Effector CD8-positive, alpha-beta T cell (primary cell): ENCODE results near the gene ST3GAL3.

Experiments used
- DNase-seq: peaks from one replicate; lab custom pipeline; 2025; lab: John Stamatoyannopoulos, UW

The ST3GAL3 gene

DNA sequence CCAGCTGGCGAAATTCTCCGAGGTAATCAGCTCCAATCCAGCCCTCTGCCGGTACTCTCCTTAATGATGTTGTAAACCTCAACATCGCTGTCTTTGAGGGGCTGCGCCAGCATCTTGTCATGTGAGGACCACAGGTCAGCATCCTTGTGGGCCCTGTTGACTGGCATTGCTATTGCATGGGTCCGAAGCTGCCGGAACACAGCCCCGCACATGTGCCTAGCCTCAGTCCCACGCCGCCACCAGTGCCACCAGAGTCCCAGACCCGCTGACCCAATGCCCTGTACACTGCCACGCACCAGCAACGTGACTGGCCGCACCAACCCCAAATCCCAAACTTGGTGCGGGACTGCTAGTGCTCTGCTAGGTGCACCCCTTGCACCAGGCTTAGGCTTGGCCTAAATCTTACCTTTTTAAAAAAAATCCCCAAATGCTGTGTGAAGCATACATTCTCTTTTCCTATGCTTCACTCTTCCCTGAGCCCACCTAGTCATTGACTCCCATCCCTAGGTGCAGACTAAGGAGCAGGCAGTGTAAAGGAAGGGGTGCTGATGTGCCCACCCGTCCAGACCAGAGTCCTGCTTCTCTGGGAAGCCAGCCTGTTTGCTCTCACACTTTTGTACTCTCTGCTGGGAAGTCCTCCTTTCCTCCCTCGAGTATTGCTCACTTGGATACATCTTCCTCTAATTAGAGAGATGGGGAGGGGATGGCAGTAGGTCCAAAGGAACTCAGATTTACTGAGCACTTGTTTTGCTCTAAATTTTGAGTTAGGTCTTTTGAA is 144.4 kb downstream of the ST3GAL3 start:
- no peak for DNase-seq

DNA sequence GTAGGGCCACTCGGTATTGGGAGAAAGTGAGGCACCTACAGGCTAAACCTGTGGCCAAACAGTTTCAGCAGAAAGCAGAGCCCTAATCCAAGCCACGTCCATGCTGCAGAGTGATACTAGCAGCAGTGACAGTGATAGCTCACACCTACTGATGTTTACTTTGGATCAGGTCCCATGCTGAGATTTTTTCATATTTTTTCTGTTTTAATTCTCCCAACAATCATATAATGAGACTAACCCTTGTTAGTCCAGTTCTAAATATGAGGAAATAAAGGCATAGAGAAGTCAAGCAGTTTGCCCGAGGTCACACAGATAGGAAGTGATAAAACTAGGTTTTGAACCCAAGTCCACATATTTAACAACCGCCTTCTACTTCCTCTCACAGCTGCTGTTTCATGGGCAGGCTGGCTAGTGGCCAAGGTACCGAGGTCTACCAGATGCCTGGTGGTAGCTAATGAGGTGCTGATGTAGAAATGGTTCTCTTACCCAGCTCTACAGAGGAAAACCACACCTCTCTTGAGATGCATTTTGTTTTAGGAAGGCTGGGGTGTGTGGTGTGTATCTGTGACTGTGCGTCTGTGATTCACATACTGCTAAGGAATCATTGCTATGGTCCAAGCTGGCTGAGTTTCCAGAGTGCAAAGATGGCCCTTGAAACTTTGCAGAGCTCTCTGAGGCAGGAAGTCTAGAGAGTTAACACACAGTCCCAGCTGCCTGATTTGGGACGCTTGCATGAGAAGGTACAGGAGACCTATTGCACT is 146.0 kb downstream of the ST3GAL3 start:
- DNase-seq = no peak

DNA sequence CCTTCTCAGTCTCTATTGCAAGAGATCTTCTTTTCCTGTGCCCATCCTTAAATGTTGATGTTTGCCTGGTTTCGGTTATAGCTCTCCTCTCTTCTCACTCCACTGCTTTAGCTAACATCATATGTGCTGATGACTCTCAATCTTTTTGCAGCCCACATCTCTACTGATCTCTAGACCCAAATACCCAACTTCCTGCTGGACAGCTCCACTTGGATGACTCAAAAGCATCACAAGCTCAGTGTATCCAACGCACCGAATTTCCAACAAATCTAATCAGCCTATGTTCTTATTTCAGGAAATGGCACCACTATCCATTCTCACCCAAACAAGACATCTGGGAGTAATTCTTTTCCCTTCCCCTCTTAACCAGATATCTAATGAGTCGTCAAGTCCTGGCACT is 147.1 kb downstream of the ST3GAL3 start:
- no peak for DNase-seq

DNA sequence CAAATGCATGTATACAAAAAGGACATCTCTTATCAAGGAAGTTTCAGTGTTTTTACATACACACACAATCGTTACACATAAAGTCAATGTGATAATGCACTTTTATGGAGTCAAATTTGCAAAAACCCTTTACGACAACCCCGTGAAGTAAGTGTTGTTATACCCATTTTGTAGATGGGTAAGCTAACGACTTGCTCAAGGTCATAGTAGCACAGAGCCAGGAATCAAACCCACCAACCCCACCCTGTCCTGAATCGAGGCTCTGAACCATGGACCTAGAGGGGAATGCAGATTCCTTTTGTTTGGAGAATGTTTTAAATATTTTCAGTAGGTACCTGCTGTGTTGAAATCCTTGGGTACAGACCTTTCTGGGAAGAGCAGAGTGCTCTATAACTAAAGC is 148.9 kb downstream of the ST3GAL3 start:
- DNase-seq = no peak

DNA sequence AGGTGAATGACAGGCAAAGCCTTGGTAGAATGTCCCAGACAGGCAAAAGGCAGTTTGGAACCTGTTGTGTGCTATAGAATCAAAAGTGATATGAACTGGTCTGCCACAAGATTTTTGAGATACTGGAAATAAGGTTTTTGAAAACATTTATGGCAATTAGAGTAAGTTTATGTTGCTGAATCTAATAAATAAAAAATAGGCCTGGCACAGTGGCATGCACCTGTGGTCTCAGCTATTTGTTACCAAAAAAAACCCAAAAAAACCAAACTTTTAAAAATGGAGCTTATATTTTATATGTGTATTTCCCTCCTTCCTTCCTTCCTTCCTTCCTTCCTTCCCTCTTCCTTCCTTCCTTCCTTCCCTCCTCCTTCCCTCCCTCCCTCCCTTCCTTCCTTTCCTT is 149.8 kb downstream of the ST3GAL3 start:
- no peak for DNase-seq

DNA sequence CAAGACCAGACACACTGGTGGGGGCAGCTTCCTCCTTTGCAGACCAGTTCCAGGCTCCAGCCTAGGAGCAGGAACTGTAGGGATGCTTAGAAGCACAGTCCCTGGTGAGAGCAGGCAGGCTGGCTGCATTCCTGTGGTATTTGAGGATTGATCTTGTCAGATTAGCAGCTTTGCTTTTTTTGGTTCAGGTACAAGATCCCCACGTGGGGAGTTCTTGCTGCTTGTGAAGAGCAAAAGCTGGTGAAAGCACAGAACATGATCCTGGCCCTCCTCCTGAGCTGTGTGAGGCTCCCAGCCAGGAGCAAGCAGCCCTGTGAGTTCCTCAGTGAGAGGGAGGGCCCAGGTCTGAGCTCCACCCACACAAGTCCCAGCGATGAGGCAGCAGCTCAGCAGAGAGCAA is 151.0 kb downstream of the ST3GAL3 start:
- no peak for DNase-seq

DNA sequence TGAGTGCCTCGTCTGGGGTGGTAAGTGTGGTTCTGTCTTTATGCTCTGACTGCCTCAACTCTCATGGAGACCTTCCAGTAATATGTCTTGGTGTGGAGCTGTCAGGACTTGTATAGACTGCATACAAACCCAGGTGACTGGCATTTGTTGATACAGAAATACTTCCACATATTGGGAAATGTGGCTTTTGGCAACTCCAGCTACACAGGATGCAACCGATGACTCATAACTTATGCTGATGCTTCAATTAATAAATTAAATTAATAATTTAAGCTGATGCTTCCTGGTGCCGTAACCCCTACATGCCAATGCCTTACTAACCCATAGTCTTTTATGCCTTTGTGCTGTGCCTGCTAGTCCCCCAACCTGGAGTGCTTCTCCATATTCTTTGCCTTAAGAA is 154.0 kb downstream of the ST3GAL3 start:
- DNase-seq = no peak

DNA sequence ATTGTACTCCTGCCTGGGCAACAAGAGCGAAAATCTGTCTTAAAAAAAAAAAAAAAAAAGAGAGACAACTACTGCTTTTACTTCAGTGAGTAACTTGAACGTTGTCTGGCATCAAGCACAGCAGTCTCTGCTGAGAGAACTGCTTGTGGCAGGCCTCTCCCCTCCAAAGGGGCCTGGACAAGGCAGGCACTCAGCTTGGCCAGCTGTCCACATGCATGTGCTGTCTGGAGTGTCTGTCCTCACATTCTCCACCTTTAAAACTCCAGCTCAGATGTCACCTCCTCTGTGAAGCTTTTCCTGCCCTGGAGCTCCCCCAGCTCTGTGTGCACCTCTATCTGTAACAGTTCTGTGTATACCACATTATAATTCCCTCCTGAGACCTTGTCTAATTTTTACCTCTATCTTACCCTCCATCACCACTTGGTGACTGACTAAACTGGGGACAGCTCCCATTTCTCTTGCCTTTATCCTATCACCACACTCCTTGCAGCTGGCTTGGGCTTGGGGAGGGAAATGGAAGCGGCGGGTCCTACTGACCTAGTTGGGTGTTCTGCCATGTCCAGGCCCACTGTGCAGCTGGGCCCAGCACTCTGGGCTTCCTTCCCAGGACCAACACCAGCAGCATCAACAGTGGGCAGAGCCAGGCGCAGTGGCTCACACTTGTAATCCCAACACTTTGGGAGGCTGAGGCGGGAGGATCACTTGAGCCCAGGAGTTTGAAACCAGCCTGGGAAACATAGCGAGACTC is 154.8 kb downstream of the ST3GAL3 start:
- no peak for DNase-seq

DNA sequence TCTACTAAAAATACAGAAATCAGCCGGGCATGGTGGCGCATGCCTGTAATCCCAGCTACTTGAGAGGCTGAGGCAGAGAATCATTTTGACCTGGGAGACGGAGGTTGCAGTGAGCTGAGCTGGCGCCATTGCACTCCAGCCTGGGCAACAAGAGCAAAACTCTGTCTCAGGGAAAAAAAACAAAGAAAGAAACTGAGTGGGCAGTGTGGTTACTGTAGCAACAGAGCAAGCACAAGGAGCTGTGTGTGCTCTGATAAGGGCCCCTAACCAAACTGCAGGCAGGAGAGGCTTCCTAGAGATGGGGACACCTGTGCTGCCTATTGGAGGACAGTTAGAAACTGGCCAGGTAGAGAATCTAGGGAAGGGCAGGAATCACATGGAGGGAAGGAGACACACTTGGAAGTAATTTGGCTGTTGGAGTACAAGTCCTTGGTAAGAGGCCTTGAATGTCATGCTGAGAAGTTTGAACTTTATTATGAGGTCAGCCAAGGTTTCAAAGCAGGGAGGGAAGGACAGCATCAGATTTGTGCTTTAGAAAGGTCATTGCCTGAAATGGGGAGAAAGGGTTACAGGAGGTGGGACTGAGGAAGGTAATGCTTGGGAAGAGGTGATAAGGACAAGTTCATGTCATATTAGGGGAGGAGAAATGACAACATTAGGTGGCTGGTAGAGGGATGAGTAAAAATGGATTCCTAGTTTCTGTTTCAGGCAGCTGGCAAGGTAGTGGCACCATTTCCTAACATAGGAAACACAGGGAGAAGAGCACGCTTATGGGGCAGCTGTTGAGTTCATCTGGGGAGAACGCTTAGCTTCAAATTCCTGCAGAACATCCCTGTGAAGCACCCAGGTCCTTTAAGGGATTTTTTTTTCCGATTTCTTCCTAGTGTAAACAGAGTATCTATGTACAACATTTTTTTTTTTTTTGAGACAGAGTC is 157.0 kb downstream of the ST3GAL3 start:
- DNase-seq = no peak

DNA sequence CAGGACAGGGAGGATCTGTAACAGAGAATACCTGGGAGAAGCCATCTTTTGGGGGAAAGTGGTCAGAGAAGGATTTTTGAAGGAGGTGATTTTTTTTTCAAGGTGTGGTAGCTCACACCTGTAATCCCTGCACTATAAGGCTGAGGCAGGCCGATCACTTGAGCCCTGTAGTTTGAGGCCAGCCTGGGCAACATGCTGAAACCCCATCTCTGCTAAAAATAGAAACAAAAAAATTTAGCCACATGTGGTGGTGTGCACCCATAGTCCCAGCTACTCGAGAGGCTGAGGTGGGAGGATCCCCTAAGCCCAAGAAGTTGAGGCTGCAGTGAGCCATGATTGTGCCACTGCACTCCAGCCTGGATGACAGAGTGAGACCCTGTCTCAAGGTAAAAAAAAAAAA is 158.9 kb downstream of the ST3GAL3 start:
- no peak for DNase-seq

DNA sequence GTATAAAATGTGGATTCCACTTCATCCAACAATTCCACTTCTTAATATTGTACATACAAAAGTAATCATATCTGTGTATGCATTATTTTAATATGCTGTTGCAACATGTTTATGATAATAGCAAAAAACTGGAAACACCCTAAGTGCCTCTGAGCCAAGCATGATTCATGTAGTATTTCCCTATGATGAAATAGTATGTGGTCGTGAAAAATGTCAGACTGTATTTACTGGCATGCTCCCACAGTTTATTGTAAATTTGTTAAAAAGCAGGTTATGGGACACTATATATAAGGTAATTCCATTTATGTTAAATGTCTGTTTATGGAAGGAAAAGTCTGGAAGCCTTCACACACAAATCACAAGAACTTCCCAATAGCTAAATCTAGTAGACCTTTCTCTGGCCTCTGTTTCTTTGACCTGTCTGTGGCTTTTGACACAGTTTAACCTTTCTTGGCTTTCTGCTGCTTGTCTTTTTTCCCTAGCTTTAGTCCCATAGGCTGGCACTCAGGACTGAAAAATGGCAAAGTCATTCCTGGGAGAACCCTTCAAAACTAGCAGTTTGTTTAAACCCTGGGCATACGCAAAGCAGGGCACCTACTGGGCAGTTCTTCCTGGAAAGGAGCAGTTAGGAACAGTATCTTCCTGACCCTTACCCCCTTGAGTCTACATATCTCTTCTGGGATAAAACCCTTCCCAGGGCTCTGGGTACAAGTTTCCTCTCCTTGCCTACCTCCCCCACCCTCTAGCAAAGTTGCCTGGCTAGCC is 160.8 kb downstream of the ST3GAL3 start:
- DNase-seq = no peak

DNA sequence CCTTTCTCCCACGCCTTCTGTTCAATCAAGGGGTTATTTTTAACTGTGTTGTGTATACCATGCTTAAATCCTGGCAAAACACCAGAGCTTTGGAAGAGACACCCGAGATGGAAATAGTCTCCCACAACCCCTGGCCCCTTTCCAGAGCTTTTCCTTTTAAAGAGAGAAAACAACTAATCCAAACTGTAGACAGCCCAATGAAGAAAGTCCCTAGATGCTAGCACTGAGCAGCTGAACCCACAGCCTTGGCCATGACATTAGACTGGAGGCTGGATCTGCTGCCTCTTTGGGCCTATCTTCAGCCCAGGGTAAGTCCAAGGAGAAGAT is 161.4 kb downstream of the ST3GAL3 start:
- no peak for DNase-seq

DNA sequence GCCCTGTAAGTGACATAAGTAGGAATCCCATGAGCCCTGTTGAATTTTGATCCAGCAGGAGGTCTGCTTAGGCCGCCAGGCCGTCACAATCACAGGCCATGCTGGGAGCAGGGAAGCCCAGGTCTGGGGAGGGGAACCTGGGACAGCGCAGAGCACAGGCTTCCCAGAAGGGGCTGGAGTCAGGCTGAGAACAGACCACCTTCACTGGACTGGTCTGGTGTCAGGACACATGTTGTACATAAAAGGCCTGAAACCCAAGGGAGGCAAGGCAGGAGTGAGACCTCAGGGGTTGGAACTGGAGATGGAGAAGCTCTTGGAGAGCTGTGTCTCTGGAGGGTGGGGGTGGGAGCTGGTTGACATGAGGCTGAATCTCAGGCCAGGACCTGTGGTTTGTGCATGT is 163.0 kb downstream of the ST3GAL3 start:
- no peak for DNase-seq

DNA sequence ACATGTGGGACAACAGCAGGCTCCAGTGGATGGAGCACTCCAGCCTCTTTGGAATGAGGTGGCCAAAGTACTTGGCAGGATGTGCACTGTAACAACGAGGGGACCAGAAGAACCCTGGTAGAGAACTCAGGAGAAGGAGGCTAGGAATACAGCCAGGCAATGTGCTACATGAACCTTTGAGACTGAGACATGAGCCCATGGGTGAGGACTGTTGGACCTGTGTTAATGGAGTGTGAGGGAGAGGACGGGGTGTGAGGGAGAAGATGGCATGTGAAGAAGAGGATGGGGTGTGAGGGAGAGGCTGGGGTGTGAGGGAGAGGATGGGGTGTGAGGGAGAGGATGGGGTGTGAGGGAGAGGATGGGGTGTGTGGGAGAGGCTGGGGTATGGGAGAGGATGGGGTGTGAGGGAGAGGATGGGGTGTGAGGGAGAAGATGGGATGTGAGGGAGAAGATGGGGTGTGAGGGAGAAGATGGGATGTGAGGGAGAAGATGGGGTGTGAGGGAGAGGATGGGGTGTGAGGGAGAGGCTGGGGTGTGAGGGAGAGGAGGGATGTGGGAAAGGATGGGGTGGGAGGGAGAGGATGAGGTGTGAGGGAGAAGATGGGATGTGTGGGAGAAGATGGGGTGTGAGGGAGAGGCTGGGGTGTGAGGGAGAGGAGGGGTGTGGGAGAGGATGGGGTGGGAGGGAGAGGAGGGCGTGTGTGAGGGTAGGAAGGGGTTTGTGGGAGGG is 164.0 kb downstream of the ST3GAL3 start:
- no peak for DNase-seq

DNA sequence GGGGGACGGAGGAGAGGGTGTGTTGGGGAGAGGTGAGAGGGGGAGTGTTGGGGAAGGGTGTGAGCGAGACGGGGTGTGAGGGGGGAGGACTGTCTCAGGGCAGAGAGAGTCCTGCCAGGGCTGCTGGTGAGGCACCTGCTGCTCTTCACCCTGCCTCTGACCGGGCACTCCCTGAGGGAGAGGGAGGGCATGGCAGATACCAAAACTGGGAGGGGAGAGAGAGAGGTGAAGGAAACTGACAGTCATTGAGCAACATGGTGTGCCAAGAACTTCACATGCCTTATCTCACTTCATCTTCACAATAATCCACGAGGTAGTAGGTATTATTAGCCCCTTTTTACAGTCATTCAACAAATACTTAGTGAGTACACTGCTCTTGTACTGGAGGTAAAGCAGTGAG is 164.9 kb downstream of the ST3GAL3 start:
- no peak for DNase-seq

DNA sequence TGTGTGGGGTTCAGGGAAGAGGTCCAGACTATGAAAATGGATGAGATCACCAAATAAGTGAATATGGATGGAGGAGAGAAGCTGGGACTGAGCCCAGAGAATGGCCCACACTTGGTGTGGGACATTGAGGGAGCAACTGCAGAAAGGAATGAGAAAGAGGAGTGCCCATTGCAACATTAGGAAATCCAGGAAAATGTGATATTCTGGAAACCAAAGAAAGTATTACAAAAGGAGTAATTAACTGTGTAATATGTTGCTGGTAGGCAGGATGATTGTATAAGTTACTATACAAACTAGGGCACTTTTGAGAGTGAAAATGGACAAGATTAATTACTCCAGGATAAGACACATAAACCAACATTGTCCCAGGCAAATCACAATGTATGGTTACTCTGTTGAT is 166.5 kb downstream of the ST3GAL3 start:
- DNase-seq = no peak

DNA sequence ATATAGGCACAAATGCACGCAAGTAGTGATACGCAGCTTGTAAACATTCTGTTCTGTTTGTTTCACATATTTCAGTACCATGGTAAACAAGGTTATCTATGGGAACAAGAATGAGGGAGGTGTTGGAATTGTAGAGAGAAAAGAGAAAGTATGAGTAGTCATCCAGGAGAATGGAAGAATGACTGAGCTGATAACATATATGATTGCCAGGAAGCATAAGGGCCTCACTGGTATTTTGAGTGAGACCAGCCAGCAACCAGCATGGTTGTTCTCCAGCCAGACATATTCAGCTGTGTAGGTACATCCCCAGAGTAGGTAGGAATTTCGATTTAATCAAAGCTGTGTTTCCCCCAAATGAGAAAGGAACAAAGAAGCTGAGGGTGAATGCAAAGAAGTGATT is 167.4 kb downstream of the ST3GAL3 start:
- no peak for DNase-seq

DNA sequence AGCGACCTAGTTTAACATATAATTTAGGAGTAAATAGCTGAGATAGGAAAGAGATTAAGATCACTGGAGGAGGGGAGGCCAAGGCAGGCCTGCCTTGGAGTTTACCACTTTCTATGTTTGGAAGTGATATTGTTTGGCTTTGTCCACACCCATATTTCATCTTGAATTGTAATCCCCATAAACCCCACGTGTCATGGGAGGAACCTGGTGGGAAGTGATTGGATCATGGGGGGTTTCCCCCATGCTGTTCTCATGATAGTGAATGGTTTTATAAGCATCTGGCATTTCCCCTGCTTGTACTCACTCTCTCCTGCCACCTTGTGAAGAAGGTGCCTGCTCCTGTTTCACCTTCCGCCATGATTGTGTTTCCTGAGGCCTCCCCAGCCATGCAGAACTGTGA is 168.0 kb downstream of the ST3GAL3 start:
- no peak for DNase-seq

DNA sequence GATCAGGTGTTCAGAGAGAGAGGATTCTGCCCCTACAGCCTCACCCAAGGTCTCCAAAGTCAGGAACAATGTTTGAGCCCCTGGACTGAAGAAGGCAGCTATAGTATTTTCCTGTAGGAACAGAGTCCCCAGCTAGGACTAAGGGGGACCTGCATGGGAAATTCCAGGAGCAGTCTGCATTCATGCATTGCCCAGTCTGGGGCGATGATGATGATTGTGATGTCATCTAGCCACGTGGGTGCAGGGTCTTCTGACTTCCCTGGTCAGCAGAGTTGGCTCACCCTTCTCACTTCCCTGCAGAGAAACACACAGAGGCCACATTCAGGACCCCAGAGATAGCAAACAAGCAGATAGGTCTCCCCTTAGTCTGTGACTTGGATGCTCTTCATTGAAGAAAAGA is 169.8 kb downstream of the ST3GAL3 start:
- DNase-seq = no peak

DNA sequence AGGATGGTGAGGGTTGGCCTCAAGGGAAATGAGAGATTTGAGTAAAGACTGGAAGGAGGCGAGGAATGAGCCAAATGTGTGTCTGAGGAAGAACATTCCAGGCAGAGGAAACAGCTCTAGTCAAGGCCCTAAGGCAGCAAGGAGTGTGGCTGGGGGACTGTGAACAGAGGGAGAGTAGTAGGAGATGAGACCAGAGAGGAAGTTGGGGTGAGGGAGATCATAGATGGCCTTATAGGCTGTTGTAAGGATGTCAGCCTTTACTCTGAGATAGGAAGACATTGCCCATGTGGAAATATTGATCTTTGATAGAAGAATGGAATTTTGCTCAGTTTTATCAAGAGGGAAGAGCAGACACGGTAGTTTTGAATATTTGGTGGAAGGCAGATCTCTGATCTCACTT is 171.1 kb downstream of the ST3GAL3 start:
- no peak for DNase-seq
